IPS-18c (cell line): ENCODE data around the gene TNFRSF12A.

Experiments
- H3K4me3 ChIP-seq: 2 replicates; pipeline ENCODE4 v1.7.0; 2013; ENCODE audit warnings: low read depth, mild to moderate bottlenecking, low read length, moderate library complexity; ENCODE audit not compliant: insufficient read depth
- H3K9me3 ChIP-seq: one replicate; pipeline ENCODE4 v1.6.1; 2013; ENCODE audit warnings: mild to moderate bottlenecking, low read length, moderate library complexity; ENCODE audit not compliant: control insufficient read depth, insufficient read depth

TNFRSF12A gene

DNA sequence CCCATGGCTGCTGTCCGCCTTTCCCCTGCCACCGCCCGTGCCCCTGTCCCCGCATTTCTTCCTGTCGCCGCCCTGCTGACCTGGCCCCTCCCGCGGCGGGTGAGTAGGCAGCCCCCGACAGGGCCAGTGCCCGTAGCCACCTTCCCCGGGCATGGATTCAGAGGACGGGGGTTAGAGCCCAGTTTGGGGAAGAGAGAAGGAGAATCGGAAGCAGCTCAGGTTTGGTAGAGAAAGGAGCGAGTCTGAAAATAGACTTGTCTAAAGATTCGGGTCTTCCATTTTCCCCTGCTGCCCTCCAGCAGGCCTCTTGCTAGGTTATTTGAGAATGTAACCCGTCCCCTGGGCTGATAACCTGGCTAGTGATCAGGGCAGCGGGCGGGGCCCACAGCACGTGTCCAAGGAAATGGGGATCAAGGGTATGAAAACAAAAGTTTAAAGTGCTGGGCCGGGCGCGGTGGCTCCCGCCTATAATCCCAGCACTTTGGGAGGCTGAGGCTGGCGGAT lies 15.3 kb upstream of the TNFRSF12A start:
- H3K4me3 ChIP-seq, result peak overlapping the region; percentile 49; the same call in 1 of the 2 replicates
- no peaks in the 10 kb centered on the region for H3K9me3 ChIP-seq

DNA sequence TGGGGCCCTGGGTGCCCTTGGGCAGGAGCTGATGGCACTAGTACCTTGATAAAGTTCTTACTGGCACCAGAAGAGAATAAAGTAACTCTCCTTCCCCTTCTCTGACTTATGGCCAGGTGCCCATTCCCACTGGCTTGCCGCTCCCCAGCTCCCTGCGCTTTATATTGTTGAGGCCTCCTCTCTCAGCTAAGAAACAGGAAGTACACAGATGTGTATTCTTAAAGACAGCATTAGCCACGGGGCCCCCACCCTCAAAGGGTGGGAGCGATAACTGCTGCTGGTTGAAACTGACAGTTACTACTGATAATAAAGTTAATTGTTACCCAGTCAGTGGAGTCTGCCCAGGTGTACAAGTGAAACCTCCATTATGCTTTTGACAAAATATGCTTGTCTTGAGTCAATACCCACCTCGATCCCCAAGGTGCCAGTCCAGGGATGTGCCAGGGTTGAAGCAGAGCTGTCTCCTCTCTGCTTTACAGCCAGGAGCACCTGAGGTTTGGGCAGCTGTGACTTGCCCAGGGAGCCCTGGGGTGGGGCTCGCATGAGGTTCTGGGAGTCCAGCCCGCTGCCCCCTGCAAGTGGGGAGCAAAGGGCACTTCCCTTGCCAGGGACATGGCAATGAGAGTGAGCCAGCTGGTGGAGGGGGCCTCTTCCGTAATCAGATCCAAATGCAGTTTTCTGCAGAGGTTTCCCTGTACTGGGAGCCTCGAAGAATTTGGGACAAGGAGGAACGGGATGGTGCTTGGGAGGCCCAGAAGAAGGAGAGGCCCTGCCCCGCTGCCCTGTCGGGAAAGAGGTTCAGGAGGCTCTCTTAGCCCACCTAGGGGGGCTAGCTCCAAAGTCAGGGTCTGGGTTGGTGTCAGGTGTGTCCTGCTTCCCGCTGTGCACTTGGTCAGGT lies 12.9 kb upstream of the TNFRSF12A start:
- no peaks in the 10 kb centered on the region for H3K9me3 ChIP-seq
- peak overlapping the region; percentile 37 for H3K4me3 ChIP-seq

GRCh38 chr16:3007957-3008689 lies 12.0 kb upstream of the TNFRSF12A start:
- Histone ChIP-seq H3K9me3 (no peaks in the 10 kb centered on the region), H3K4me3 (peak overlapping the region; percentile 37)

DNA sequence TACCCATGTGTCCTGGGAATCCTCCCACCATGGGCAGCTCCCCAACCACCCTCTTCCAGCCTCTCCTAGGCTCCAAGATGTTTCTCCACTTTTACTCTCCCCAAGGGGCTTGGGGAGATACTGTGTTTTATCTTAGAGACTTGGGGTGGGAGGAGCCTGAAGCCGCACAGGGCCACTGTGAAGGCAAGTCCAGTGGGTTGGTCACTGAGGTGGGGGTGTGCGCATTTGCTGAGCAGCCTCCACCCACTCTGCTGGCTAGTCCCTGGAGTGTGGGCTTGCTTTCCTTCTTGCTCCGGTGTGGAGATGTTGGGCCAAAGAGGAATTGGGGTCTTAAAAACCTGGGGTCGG lies 11.5 kb upstream of the TNFRSF12A start:
- H3K9me3 ChIP-seq, result no peaks in the 10 kb centered on the region
- no peak overlapping the region; the same call in 1 of the 2 replicates for H3K4me3 ChIP-seq

DNA sequence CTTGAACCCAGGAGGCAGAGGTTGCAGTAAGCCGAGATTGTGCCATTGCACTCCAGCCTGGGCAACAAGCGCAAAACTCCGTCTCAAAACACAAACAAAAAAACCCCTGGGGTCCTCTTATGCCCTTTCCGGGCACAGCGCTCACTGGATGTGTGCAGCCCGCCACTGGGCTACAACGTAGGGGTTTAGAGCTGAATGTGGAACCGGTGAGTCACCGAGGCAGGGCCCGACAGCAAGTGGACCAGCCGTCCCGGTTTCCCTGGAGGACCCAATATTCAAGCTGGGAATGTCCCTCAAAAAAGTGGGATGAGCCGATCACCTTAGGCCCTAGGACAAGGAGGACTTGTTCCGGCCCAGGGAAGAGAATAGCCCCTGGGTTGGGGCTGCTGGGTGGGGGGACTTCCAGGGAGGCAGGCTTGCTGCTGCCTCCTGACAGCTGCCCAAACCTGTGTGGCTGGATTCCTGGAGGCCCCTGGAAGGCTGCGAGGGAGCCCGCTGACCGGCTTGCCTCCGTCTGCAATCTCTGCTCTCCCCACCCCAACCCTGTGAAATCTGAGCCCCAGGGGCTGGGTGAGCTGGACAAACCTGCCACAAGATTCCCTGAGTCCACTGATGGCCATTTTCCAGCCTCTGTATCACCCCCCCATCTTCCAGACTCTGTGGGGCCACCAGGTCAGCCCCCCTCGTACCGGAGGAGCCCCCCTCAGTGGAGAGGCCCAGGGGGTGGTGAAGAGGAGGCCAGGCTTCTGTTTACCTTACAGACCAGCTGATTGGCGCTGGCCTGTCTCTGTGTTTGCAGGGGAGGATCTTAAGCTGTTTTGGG lies 10.4 kb upstream of the TNFRSF12A start:
- no peaks in the 10 kb centered on the region for H3K9me3 ChIP-seq
- peak overlapping the region; percentile 29; the same call in 1 of the 2 replicates for H3K4me3 ChIP-seq

GRCh38 chr16:3010510-3010909 lies 9.7 kb upstream of the TNFRSF12A start:
- H3K9me3 ChIP-seq, result no peaks in the 10 kb centered on the region
- H3K4me3 ChIP-seq, result no peak overlapping the region

- H3K4me3 ChIP-seq, result peak overlapping the region; percentile 44
- no peaks in the 10 kb centered on the region for H3K9me3 ChIP-seq
Observed at GRCh38 chr16:3012246-3012645, 7.9 kb upstream of the TNFRSF12A start.

DNA sequence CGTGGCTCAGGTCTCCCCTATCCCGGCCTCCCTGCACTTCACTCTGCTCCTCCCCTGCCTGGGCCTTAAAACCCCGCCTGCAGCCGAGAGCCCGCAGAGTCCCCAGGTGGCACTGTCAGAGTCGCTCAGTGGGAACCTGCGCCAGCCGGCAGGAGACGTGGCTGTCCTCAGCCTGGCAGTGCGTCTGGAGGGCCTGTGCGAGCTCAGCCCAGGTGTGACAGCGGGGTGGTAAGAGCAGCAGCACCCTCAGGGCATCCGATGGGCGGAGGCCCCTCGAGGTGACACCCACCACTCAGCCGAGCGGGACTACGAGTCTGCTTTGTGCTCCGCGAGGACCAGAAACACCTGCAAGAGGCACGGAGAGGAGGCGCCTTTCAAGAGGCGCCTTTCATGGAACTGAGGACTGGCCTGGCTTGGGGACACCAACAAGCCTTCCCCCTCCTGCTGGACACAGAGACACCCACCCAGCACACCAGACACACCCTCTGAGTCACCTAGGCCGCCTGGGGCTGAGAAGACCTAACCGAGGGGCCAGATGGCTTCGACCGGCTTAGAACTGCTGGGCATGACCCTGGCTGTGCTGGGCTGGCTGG lies 7.2 kb upstream of the TNFRSF12A start, which contains the start of gene CLDN9:
CLDN9 (plus strand) TSS at position 96 of the 593 bp plus-strand sequence; CDS start at position 536, 440 bp downstream.
- Histone ChIP-seq H3K4me3 (peak within 1 kb of the TSS; percentile 44), H3K9me3 (no peaks in the 10 kb centered on the region)

DNA sequence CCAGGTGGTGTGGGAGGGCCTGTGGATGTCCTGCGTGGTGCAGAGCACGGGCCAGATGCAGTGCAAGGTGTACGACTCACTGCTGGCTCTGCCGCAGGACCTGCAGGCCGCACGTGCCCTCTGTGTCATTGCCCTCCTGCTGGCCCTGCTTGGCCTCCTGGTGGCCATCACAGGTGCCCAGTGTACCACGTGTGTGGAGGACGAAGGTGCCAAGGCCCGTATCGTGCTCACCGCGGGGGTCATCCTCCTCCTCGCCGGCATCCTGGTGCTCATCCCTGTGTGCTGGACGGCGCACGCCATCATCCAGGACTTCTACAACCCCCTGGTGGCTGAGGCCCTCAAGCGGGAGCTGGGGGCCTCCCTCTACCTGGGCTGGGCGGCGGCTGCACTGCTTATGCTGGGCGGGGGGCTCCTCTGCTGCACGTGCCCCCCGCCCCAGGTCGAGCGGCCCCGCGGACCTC lies 6.6 kb upstream of the TNFRSF12A start:
- H3K4me3 ChIP-seq, result peak overlapping the region; percentile 28; the same call in 1 of the 2 replicates
- no peaks in the 10 kb centered on the region for H3K9me3 ChIP-seq

- H3K9me3 ChIP-seq, result no peaks in the 10 kb centered on the region
- peak overlapping the region; percentile 20; the same call in 1 of the 2 replicates for H3K4me3 ChIP-seq
Observed at GRCh38 chr16:3013998-3014690, 6.0 kb upstream of the TNFRSF12A start.

DNA sequence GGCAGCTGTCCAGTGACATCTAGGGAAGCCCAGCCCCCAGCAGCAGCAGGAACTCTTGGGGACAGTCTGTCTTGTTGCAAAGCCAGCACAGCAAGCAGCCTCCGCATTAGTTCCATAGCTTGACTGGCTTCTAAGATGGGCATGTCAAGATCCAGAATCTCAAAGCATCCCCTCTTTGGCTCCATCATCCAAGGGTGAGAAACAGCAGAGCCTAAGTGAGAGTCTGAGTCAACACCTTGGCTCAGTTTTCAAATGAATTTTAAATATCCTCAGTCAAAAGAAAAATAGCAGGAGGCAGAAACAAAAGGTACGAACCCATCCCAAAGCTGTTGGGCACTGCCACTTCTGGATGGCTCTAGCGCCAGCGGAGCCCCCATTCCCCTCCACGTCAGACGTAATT lies 5.2 kb upstream of the TNFRSF12A start:
- H3K4me3 ChIP-seq, result no peak overlapping the region
- no peaks in the 10 kb centered on the region for H3K9me3 ChIP-seq

GRCh38 chr16:3015865-3016521 lies 4.2 kb upstream of the TNFRSF12A start:
- H3K9me3 ChIP-seq, result no peaks in the 10 kb centered on the region
- peak overlapping the region; percentile 39 for H3K4me3 ChIP-seq

GRCh38 chr16:3017344-3017743 lies 2.8 kb upstream of the TNFRSF12A start:
- peak overlapping the region; percentile 95 for H3K4me3 ChIP-seq
- no peaks in the 10 kb centered on the region for H3K9me3 ChIP-seq

DNA sequence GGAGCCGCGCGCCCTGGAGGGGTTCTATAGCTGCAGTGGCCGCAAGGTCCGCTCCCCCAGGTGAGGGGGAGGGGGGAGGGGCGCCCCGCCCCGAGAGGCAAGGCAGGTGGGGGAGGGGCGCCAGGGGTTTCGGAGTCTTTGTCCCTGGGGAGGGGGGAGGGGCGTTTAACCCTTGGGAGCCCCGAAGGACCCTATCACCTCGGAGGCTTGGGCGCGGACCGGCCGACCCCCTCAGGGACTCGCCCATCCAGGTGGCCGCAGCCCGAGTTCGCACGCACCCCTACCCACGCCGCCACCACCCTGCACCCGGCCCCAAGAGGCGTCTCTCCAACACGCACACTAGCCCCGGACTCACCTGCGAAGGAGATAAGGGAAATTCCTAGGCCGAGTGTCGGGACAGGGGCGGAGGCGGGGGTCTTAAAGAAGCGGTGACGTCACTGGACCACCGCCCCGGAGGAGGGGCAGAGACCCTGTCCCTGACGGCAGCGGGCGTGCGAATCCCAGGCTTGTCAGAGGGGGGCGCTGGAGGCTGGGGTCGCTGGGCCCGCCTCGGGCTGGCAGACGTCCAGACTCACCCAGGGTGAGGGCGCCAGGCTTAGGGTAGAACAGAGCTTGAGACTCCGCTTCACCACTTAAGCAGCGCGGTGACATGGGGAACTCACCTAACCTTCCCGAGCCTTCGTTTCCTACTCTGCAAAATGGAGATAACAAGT lies 2.2 kb upstream of the TNFRSF12A start, which contains the start of gene CLDN6:
CLDN6 (minus strand) TSS at position 390 of the 713 bp plus-strand sequence. CDS start 2,162 bp downstream, outside the sequence.
- Histone ChIP-seq H3K4me3 (peak within 1 kb of the TSS; percentile 95), H3K9me3 (no peaks in the 10 kb centered on the region)
